MM.1S (cell line): ENCODE results near the gene MAEA.

Experiments
- EZH2 ChIP-seq: fragments of 300-600 bp; sonication (generic); optimal IDR thresholded peaks from 2 replicates; pipeline ENCODE3; 2017; ENCODE audit warnings: low read depth, mild to moderate bottlenecking, antibody characterized with exemption, low read length, mixed read lengths
- TF ChIP-seq, protein P1 (sequence below): fragments of 300-600 bp; sonication (generic); IDR thresholded peaks from 2 replicates; pipeline ENCODE4 v1.5.1; 2016; ENCODE audit warnings: antibody characterized with exemption, low read length, mixed read lengths

GRCh38 chr4:1362046-1362445 lies 72.4 kb downstream of the MAEA start:
- TF ChIP-seq, protein P1, sequence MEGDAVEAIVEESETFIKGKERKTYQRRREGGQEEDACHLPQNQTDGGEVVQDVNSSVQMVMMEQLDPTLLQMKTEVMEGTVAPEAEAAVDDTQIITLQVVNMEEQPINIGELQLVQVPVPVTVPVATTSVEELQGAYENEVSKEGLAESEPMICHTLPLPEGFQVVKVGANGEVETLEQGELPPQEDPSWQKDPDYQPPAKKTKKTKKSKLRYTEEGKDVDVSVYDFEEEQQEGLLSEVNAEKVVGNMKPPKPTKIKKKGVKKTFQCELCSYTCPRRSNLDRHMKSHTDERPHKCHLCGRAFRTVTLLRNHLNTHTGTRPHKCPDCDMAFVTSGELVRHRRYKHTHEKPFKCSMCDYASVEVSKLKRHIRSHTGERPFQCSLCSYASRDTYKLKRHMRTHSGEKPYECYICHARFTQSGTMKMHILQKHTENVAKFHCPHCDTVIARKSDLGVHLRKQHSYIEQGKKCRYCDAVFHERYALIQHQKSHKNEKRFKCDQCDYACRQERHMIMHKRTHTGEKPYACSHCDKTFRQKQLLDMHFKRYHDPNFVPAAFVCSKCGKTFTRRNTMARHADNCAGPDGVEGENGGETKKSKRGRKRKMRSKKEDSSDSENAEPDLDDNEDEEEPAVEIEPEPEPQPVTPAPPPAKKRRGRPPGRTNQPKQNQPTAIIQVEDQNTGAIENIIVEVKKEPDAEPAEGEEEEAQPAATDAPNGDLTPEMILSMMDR = no peak
- no peak for TF ChIP-seq EZH2
